Measurements from ENCODE around the gene SUSD4.

Gene SUSD4

GRCh38 chr1:223329664-223330415, 34.1 kb downstream of the SUSD4 start:
- TF ChIP-seq YY1 (IDR thresholded peaks at IDR 0.05; ENCODE audit: insufficient read depth, insufficient read length) (no peak), SUZ12 (IDR thresholded peaks at IDR 0.05; ENCODE audit: extremely low read depth, insufficient read depth, insufficient read length) (no peak), ZNF274 (IDR thresholded peaks at IDR 0.05; ENCODE audit: low read depth, low read length) (no peak)

GRCh38 chr1:223329252-223329651, 34.7 kb downstream of the SUSD4 start:
- DNase-seq (ENCODE audit: low read depth, low spot score), result no peak
- H3K9me3 ChIP-seq (ENCODE audit: insufficient read depth, low read length), result no peaks in the 10 kb centered on the region
- no peak overlapping the region for H3K9ac ChIP-seq (ENCODE audit: insufficient read length, low read depth)
- H3K4me3 ChIP-seq (ENCODE audit: insufficient read length, low read depth), result no peak overlapping the region
- H3K27me3 ChIP-seq (ENCODE audit: insufficient read depth, insufficient read length), result no peaks in the 10 kb centered on the region
- no peak for TF ChIP-seq YY1 (IDR thresholded peaks at IDR 0.05; ENCODE audit: insufficient read depth, insufficient read length)
- TF ChIP-seq ZNF274 (IDR thresholded peaks at IDR 0.05; ENCODE audit: low read depth, low read length), result no peak
- TF ChIP-seq SUZ12 (IDR thresholded peaks at IDR 0.05; ENCODE audit: extremely low read depth, insufficient read depth, insufficient read length), result no peak
- H3K36me3 ChIP-seq (ENCODE audit: insufficient read depth, insufficient read length, low read length), result no peaks in the 10 kb centered on the region
- peaks cover 4% of the 10 kb centered on the region for H3K4me1 ChIP-seq (ENCODE audit: insufficient read depth, insufficient read length)

More at GRCh38 chr1:223329664-223330415, 34.1 kb downstream of the SUSD4 start:
- no peak for DNase-seq (ENCODE audit: low read depth, low spot score)
- H3K4me1 ChIP-seq (ENCODE audit: insufficient read depth, insufficient read length), result peaks cover 4% of the 10 kb centered on the region
- no peaks in the 10 kb centered on the region for H3K27me3 ChIP-seq (ENCODE audit: insufficient read depth, insufficient read length)
- no peak overlapping the region for H3K4me3 ChIP-seq (ENCODE audit: insufficient read length, low read depth)
- no peaks in the 10 kb centered on the region for H3K36me3 ChIP-seq (ENCODE audit: insufficient read depth, insufficient read length, low read length)
- H3K9me3 ChIP-seq (ENCODE audit: insufficient read depth, low read length), result no peaks in the 10 kb centered on the region
- no peak overlapping the region for H3K9ac ChIP-seq (ENCODE audit: insufficient read length, low read depth)

- H3K4me3 ChIP-seq (ENCODE audit: insufficient read length, low read depth), result no peak overlapping the region
- H3K36me3 ChIP-seq (ENCODE audit: insufficient read depth, insufficient read length, low read length), result no peaks in the 10 kb centered on the region
- DNase-seq (ENCODE audit: low read depth, low spot score), result no peak
- TF ChIP-seq YY1 (IDR thresholded peaks at IDR 0.05; ENCODE audit: insufficient read depth, insufficient read length), result no peak
- TF ChIP-seq SUZ12 (IDR thresholded peaks at IDR 0.05; ENCODE audit: extremely low read depth, insufficient read depth, insufficient read length), result no peak
- TF ChIP-seq ZNF274 (IDR thresholded peaks at IDR 0.05; ENCODE audit: low read depth, low read length), result no peak
- H3K9me3 ChIP-seq (ENCODE audit: insufficient read depth, low read length), result no peaks in the 10 kb centered on the region
- peaks cover 4% of the 10 kb centered on the region for H3K4me1 ChIP-seq (ENCODE audit: insufficient read depth, insufficient read length)
- H3K9ac ChIP-seq (ENCODE audit: insufficient read length, low read depth), result no peak overlapping the region
- no peaks in the 10 kb centered on the region for H3K27me3 ChIP-seq (ENCODE audit: insufficient read depth, insufficient read length)
Observed at GRCh38 chr1:223328566-223328965, 35.4 kb downstream of the SUSD4 start.

GRCh38 chr1:223326776-223327175, 37.2 kb downstream of the SUSD4 start:
- no peak overlapping the region for H3K9ac ChIP-seq (ENCODE audit: insufficient read length, low read depth)
- DNase-seq (ENCODE audit: low read depth, low spot score), result no peak
- H3K4me3 ChIP-seq (ENCODE audit: insufficient read length, low read depth), result no peak overlapping the region
- H3K9me3 ChIP-seq (ENCODE audit: insufficient read depth, low read length), result no peaks in the 10 kb centered on the region
- H3K36me3 ChIP-seq (ENCODE audit: insufficient read depth, insufficient read length, low read length), result no peaks in the 10 kb centered on the region
- TF ChIP-seq YY1 (IDR thresholded peaks at IDR 0.05; ENCODE audit: insufficient read depth, insufficient read length), result no peak
- TF ChIP-seq SUZ12 (IDR thresholded peaks at IDR 0.05; ENCODE audit: extremely low read depth, insufficient read depth, insufficient read length), result no peak
- no peak for TF ChIP-seq ZNF274 (IDR thresholded peaks at IDR 0.05; ENCODE audit: low read depth, low read length)
- H3K4me1 ChIP-seq (ENCODE audit: insufficient read depth, insufficient read length), result peaks cover 4% of the 10 kb centered on the region
- H3K27me3 ChIP-seq (ENCODE audit: insufficient read depth, insufficient read length), result no peaks in the 10 kb centered on the region

- H3K4me1 ChIP-seq (ENCODE audit: insufficient read depth, insufficient read length), result peaks cover 6% of the 10 kb centered on the region
- H3K36me3 ChIP-seq (ENCODE audit: insufficient read depth, insufficient read length, low read length), result no peaks in the 10 kb centered on the region
- no peak overlapping the region for H3K4me3 ChIP-seq (ENCODE audit: insufficient read length, low read depth)
- H3K9me3 ChIP-seq (ENCODE audit: insufficient read depth, low read length), result no peaks in the 10 kb centered on the region
- no peak overlapping the region for H3K9ac ChIP-seq (ENCODE audit: insufficient read length, low read depth)
- TF ChIP-seq ZNF274 (IDR thresholded peaks at IDR 0.05; ENCODE audit: low read depth, low read length) (no peak), YY1 (IDR thresholded peaks at IDR 0.05; ENCODE audit: insufficient read depth, insufficient read length) (no peak), SUZ12 (IDR thresholded peaks at IDR 0.05; ENCODE audit: extremely low read depth, insufficient read depth, insufficient read length) (no peak)
- H3K27me3 ChIP-seq (ENCODE audit: insufficient read depth, insufficient read length), result no peaks in the 10 kb centered on the region
- no peak for DNase-seq (ENCODE audit: low read depth, low spot score)
Observed at GRCh38 chr1:223323491-223324484, 40.2 kb downstream of the SUSD4 start.

- Histone ChIP-seq H3K9me3 (ENCODE audit: insufficient read depth, low read length) (no peaks in the 10 kb centered on the region), H3K9ac (ENCODE audit: insufficient read length, low read depth) (no peak overlapping the region), H3K4me3 (ENCODE audit: insufficient read length, low read depth) (no peak overlapping the region), H3K36me3 (ENCODE audit: insufficient read depth, insufficient read length, low read length) (no peaks in the 10 kb centered on the region), H3K4me1 (ENCODE audit: insufficient read depth, insufficient read length) (peaks cover 6% of the 10 kb centered on the region), H3K27me3 (ENCODE audit: insufficient read depth, insufficient read length) (no peaks in the 10 kb centered on the region)
- DNase-seq (ENCODE audit: low read depth, low spot score), result no peak
- TF ChIP-seq SUZ12 (IDR thresholded peaks at IDR 0.05; ENCODE audit: extremely low read depth, insufficient read depth, insufficient read length) (no peak), ZNF274 (IDR thresholded peaks at IDR 0.05; ENCODE audit: low read depth, low read length) (no peak), YY1 (IDR thresholded peaks at IDR 0.05; ENCODE audit: insufficient read depth, insufficient read length) (no peak)
Observed at GRCh38 chr1:223322868-223323267, 41.1 kb downstream of the SUSD4 start.

- no peaks in the 10 kb centered on the region for H3K27me3 ChIP-seq (ENCODE audit: insufficient read depth, insufficient read length)
- no peaks in the 10 kb centered on the region for H3K9me3 ChIP-seq (ENCODE audit: insufficient read depth, low read length)
- no peak overlapping the region for H3K4me3 ChIP-seq (ENCODE audit: insufficient read length, low read depth)
- TF ChIP-seq ZNF274 (IDR thresholded peaks at IDR 0.05; ENCODE audit: low read depth, low read length) (no peak), YY1 (IDR thresholded peaks at IDR 0.05; ENCODE audit: insufficient read depth, insufficient read length) (no peak)
- H3K4me1 ChIP-seq (ENCODE audit: insufficient read depth, insufficient read length), result peaks cover 6% of the 10 kb centered on the region
- no peak for DNase-seq (ENCODE audit: low read depth, low spot score)
- no peaks in the 10 kb centered on the region for H3K36me3 ChIP-seq (ENCODE audit: insufficient read depth, insufficient read length, low read length)
- H3K9ac ChIP-seq (ENCODE audit: insufficient read length, low read depth), result no peak overlapping the region
Observed at GRCh38 chr1:223320959-223321358, 43.0 kb downstream of the SUSD4 start.
